Stimulated activated effector memory CD8-positive, alpha-beta T cell treated with anti-CD3 and anti-CD28 coated beads, Interleukin-12 subunit alpha, Interleukin-12 subunit beta, amount 100 ng/mL, for 72 hours (primary cell): ENCODE data around the gene EPHB4.

Experiments used
- ATAC-seq: fragments of 150-1000 bp; cut with Tn5 transposase; 2 replicates; pipeline ENCODE4 v1.10.0; 2021
- DNase-seq, 2 donors: peaks; one replicate each; pipeline ENCODE4 v3.0.0; 2021 to 2022; ENCODE audit warnings: low spot score in 2 of 2
- H3K27ac Mint-ChIP-seq: one replicate; pipeline ENCODE4 v1.8.0; 2022; ENCODE audit warnings: mild to moderate bottlenecking, mixed read lengths
- H3K36me3 Mint-ChIP-seq: one replicate; pipeline ENCODE4 v1.8.0; 2022; ENCODE audit warnings: mild to moderate bottlenecking, mixed read lengths
- H3K4me1 Mint-ChIP-seq: one replicate; pipeline ENCODE4 v1.8.0; 2022; ENCODE audit warnings: mixed read lengths
- H3K4me3 Mint-ChIP-seq: one replicate; pipeline ENCODE4 v1.8.0; 2022; ENCODE audit warnings: mild to moderate bottlenecking, mixed read lengths
- H3K9me3 Mint-ChIP-seq: one replicate; pipeline ENCODE4 v1.8.0; 2022; ENCODE audit warnings: mixed read lengths

EPHB4 gene

DNA sequence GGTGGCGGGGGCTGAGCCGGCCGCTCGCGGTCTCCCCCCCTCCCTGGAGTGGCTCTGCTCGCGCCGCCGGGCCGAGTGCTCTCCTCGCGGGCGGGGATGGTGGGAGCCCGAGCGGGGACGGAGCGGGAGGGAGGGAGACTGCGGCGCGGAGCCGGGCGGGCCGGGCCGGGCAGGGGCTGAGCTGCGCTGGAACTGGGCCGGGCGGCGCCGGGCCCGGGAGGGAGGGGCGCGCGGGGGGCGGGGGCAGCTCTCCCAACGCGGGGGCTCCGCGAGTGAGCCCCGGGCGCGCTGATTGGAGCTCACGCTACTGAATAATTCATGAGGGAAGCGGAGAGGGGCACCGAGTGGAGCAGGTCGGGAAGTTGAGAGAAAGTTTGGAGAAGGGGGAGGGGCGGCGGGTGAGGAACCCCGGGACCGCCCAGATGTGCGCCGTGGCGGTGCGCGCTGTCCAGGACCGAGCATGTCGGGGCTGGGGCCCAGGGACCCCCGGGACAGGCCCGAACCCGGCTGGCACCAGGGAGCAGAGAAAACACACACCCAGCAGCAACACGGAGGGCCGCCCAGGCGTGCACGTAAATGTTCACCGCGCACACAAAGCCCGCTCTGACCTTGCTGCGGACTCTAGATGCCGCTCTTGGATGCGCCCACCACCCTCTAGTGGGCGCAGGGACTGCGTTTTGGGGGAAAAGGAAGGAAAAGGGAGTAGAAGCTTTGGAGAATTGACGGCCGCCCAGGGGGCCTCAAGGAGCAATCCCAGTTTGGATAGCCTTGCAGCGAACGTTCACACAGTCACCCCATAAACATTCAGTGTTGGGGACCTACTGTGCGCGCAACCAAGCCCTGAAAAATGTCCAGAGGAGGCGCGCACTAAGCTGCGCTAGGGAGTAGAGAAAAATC is at the start of gene EPHB4:
EPHB4 (minus strand) TSS at position 194 of the 897 bp plus-strand sequence. CDS start 493 bp downstream, outside the sequence.
- DNase-seq (no peak), ATAC-seq (peak; percentile 31)
- no peaks in the 10 kb centered on the region for H3K36me3 Mint-ChIP-seq
- peaks cover 23% of the 10 kb centered on the region for H3K4me1 Mint-ChIP-seq
- no peak within 1 kb of the TSS for H3K27ac Mint-ChIP-seq
- no peaks in the 10 kb centered on the region for H3K9me3 Mint-ChIP-seq
- H3K4me3 Mint-ChIP-seq = peak within 1 kb of the TSS; percentile 61

DNA sequence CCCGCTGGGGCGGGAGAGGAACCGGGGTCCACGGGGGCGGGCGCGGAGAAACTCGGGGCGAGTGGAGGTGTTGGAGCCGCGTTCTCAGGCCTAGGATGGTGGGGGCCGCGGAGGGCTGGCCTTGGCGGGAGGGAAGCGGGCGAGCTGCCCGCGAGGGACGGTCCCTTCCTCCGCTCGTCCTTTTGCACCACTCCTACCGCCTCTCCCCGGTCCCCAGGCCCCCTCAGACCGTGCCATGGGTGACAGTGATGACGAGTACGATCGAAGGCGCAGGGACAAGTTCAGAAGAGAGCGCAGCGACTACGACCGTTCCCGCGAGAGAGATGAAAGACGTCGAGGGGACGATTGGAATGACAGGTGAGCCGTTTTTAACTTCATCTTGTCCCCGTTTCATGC is 48.0 kb upstream of the EPHB4 start:
- Mint-ChIP-seq H3K9me3 (no peaks in the 10 kb centered on the region), H3K27ac (peak overlapping the region; percentile 99), H3K4me1 (peaks cover 50% of the 10 kb centered on the region), H3K36me3 (peaks cover 83% of the 10 kb centered on the region), H3K4me3 (peak overlapping the region; percentile 98)
- ATAC-seq (peak; percentile 71), DNase-seq (no peak)

DNA sequence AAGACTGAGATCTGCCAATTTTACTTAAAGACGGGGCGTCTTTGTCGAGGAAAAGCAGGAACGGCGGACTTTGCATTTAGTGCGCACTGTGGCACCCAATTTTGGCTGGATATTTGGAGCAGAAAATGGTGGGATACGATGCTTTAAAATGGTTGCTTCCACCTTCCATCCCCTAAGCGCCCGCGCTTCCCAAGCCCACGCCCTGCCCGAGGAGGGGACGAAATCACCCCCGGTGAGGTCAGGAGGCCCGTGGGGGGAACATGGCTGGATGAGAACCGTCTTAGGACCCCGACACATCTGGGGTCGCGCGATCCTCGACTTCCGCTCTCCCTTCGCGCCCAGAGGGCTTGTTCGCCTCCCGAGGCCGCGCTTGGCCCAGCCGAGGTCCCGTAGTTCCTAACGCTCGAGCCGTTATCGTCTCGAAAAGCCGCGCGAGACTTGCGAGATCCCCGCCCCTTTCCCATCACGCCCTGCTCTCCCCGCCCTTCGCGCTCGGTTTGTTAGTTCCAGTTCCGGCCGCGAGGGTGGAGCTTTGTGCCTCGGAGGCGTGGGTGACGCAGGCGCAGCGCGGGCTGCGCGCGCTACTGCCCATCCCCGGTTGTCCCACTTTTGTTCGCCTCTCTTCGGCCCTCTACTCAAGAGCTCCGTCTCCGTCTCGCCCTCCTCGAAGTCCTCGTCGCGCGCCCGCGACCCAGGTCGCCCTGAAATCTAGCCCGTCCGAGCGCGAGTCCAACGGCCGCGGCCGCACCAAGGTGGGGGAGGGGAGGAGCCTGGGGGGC is 47.4 kb upstream of the EPHB4 start, which contains the start of gene SRRT:
SRRT (plus strand) TSS at position 527 of the 779 bp plus-strand sequence. CDS start 488 bp downstream, outside the sequence.
- ATAC-seq (peak; percentile 94), DNase-seq (peak; percentile 93 to 99)
- peak within 1 kb of the TSS; percentile 99 for H3K27ac Mint-ChIP-seq
- H3K9me3 Mint-ChIP-seq = no peaks in the 10 kb centered on the region
- H3K4me1 Mint-ChIP-seq = peaks cover 44% of the 10 kb centered on the region
- peaks cover 78% of the 10 kb centered on the region for H3K36me3 Mint-ChIP-seq
- H3K4me3 Mint-ChIP-seq = peak within 1 kb of the TSS; percentile 98

DNA sequence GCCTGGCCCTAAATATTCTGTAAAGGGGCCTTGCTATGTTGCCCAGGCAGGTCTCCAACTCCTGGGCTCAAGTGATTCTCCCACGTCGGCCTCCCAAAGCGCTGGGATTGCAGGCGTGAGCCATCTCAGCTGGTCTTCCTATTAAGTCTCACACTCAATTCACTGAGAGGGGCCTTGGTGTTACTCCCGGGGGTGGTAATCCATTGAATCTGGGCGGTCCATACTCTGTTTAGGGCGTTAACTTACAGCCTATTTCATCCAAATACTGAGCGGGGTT is 46.9 kb upstream of the EPHB4 start:
- DNase-seq (no peak), ATAC-seq (no peak)
- Mint-ChIP-seq H3K36me3 (peaks cover 72% of the 10 kb centered on the region), H3K9me3 (no peaks in the 10 kb centered on the region), H3K4me1 (peaks cover 39% of the 10 kb centered on the region), H3K4me3 (peak overlapping the region; percentile 98), H3K27ac (peak overlapping the region; percentile 99)

DNA sequence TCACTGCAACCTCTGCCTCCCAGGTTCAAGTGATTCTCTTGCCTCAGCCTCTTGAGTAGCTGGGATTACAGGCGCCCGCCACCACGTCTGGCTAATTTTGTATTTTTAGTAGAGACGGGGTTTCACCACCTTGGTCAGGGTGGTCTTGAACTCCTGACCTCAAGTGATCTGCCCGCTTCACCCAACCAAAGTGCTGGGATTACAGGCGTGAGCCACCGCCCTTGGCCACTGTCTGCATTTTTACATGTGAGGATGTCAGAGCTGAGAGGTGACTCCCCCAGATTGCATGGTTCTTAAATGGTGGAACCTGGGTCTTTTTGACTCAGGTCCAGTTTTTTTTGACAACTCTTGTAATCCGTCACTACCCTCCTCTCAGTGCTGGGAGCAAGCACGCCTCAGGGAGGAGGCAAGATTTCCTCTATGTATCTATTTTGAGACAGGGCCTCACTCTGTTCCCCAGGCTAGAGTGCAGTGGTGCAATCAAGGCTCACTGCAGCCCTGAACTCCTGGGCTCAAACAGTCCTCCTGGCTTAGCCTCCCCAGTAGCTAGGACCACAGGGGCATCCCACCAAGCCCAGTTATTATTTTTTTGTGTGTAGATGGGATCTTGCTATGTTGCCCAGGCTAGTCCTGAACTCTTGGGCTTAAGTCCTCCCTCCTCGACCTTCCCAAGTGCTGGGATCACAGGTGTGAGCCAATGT is 46.4 kb upstream of the EPHB4 start:
- DNase-seq (no peak), ATAC-seq (no peak)
- Mint-ChIP-seq H3K27ac (peak overlapping the region; percentile 99), H3K4me1 (peaks cover 36% of the 10 kb centered on the region), H3K9me3 (no peaks in the 10 kb centered on the region), H3K36me3 (peaks cover 67% of the 10 kb centered on the region), H3K4me3 (peak overlapping the region; percentile 98)

DNA sequence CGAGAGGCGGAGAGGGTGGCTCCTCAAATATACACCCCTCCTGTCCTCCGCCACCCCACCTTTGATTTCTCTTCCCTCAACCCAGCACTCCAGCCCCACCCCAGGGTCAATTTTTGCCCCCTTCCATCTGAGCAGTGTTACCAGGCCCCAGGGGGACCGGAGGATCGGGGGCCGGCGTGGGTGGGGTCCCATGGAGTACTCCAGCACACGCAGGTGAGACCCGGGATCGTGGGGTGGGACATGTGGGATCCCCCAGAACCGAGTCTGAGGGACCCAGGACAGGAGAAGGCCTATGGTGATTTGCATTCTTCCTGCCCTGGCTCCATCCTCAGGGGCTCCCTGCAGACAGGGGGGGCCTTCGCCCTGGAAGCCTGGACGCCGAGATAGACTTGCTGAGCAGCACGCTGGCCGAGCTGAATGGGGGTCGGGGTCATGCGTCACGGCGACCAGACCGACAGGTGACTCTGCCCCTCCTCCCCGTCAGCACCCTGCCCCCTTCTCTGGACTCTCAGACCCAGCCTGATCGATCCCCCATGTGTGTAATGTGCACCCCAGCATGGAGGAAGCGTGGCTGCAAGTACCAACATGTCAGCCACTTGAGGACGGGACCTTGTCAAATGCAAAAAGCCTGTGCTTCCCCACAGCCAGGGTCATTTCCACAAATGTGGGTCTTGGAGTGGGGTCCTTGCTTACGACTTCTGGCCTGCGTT is 40.6 kb upstream of the EPHB4 start:
- Mint-ChIP-seq H3K27ac (peak overlapping the region; percentile 95), H3K36me3 (peaks cover 43% of the 10 kb centered on the region)
- no peak for ATAC-seq

DNA sequence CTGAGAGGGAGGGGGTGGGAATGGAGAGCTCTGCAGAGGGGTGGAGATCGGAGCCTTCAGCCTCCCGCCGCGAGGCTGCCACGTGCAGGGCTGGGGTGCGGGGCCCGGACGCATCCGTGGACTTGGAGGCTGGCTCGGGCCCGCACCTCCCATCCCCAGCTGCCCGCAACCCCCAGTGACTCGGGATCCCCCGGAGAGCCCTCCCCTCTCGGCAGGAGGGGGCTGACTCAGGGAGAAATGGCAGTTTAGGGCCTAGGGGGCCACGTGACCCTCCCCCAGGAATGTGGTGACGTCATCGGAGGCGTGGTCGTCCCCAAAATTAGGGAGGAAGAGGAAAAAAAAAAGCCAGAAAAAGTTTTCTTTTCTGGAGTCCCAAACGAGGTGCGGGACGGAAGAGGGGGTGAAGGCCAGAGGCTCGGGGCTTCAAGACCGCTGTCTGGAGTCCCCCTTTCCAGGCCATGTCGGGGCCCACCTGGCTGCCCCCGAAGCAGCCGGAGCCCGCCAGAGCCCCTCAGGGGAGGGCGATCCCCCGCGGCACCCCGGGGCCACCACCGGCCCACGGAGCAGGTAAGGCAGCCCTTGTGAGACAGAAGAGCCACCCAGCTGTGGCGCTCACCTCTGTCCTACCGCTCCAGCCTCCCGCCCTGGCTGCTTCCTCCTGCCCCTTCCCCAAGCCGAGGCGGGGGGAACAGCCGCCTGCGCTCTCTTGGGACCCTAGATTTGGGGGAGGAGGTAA is 39.9 kb upstream of the EPHB4 start, which contains the start of gene TRIP6:
TRIP6 (plus strand) TSS at position 348 of the 736 bp plus-strand sequence; CDS start at position 459, 111 bp downstream.
- Mint-ChIP-seq H3K4me3 (peak within 1 kb of the TSS; percentile 80), H3K27ac (peak within 1 kb of the TSS; percentile 95), H3K36me3 (peaks cover 43% of the 10 kb centered on the region), H3K4me1 (peaks cover 6% of the 10 kb centered on the region), H3K9me3 (no peaks in the 10 kb centered on the region)
- DNase-seq = peak in 1 of 2 donors; percentile 73
- peak; percentile 69 for ATAC-seq

More for the DNA sequence above, 40.6 kb upstream of the EPHB4 start:
- H3K4me1 Mint-ChIP-seq = peaks cover 6% of the 10 kb centered on the region
- H3K9me3 Mint-ChIP-seq = no peaks in the 10 kb centered on the region
- H3K4me3 Mint-ChIP-seq = peak overlapping the region; percentile 80
- DNase-seq = no peak

DNA sequence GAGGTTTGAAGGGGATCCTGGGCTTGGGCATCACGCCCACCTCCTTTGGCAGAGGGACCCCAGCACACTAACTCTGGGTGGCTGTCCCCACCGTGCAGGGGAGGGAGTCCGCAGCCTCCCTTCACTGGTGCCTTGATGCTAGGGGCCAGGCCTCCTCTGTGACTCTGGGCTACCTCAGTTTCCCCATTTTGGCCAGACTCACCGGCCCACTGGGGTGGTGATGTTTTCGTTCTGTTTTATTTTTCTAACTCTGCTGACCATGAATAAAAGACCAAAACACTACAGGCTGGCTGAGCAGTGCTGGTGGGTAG is 39.4 kb upstream of the EPHB4 start:
- H3K36me3 Mint-ChIP-seq = peaks cover 44% of the 10 kb centered on the region
- no peak for DNase-seq
- H3K9me3 Mint-ChIP-seq = no peaks in the 10 kb centered on the region
- peak overlapping the region; percentile 80 for H3K4me3 Mint-ChIP-seq
- ATAC-seq = no peak
- peaks cover 6% of the 10 kb centered on the region for H3K4me1 Mint-ChIP-seq
- peak overlapping the region; percentile 95 for H3K27ac Mint-ChIP-seq

DNA sequence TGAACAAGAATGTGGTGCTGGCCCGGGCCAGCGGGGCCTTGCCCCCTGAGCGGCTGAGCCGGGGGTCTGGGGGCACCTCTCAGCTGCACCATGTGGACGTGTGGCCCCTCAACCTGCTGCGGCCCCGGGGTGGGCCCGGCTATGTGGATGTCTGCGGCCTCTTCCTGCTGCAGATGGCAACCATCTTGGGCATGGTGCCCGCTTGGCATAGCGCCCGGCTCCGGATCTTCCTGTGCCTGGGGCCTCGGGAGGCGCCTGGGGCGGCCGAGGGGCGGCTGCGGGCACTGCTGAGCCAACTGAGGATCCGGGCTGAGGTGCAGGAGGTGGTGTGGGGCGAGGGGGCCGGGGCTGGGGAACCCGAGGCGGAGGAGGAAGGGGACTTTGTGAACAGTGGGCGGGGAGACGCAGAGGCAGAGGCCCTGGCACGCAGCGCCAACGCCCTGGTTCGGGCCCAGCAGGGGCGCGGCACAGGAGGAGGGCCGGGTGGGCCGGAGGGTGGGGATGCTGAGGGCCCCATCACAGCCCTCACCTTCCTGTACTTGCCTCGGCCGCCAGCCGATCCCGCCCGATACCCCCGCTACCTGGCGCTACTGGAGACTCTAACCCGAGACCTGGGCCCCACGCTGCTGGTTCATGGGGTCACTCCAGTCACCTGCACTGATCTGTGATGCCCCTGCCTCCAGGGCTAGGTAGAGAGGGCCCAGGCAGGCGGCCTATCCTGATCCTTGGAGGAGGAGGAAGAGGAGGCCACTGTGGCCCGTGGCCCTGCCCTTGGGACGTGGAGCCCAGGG is 38.8 kb upstream of the EPHB4 start:
- H3K4me1 Mint-ChIP-seq = peaks cover 6% of the 10 kb centered on the region
- DNase-seq = no peak

DNA sequence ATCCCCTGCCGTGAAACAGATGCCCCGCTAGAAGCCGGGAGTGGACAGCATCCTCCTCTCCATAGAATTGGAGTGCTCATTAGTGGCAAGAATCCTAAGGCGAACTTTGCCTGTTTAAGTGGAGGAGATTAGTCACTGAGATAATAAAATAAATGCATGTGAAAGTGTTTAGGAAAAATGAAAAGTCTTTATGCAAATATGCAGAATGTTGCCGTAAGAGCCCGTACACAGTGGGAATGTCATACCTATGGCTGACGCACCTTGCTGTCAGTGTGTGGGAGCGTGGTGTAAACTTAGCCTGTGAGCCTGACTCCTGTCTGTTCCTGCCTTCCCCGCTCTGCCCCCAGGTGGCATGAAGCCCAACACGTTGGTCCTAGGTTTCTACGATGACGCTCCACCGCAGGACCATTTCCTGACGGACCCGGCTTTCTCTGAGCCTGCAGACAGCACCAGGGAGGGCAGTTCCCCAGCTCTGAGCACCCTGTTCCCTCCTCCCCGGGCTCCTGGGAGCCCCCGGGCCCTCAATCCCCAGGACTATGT is 38.1 kb upstream of the EPHB4 start:
- no peak overlapping the region for H3K27ac Mint-ChIP-seq
- H3K4me1 Mint-ChIP-seq = peaks cover 6% of the 10 kb centered on the region
- DNase-seq = no peak
- H3K36me3 Mint-ChIP-seq = peaks cover 48% of the 10 kb centered on the region
- no peak overlapping the region for H3K4me3 Mint-ChIP-seq
- H3K9me3 Mint-ChIP-seq = no peaks in the 10 kb centered on the region
- ATAC-seq = no peak

More for the DNA sequence above, 38.8 kb upstream of the EPHB4 start:
- Mint-ChIP-seq H3K4me3 (peak overlapping the region; percentile 80), H3K36me3 (peaks cover 41% of the 10 kb centered on the region), H3K9me3 (no peaks in the 10 kb centered on the region), H3K27ac (peak overlapping the region; percentile 95)
- ATAC-seq = no peak

DNA sequence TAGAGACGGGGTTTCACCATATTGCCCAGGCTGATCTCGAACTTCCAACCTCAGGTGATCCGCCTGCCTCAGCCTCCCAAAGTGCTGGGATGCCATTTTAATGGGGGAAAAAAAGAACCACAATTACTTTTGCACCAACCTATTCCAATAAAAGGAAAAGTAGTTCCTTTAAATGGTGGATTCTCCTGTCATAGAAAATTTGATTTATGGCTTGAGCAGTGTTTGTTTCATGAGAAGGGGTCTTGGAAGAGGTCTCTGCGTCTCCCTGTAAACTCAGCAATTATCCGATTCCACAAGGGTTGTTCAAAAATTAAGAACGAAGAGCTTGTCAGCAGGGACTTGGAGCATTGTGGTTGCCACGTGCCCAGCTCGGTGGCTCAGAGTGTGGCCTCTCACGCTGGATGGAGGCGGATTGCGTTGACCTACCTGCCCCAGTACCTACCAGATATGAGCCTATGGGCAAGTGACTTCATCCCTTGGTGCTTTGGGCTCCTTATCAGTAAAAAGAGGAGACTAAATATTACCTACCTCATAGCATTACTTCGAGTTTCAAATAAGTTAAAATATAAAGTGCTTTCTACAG is 37.0 kb upstream of the EPHB4 start:
- no peak for DNase-seq
- H3K9me3 Mint-ChIP-seq = no peaks in the 10 kb centered on the region
- no peak overlapping the region for H3K4me3 Mint-ChIP-seq
- H3K36me3 Mint-ChIP-seq = peaks cover 58% of the 10 kb centered on the region
- H3K4me1 Mint-ChIP-seq = peaks cover 6% of the 10 kb centered on the region
- ATAC-seq = no peak
- H3K27ac Mint-ChIP-seq = no peak overlapping the region

DNA sequence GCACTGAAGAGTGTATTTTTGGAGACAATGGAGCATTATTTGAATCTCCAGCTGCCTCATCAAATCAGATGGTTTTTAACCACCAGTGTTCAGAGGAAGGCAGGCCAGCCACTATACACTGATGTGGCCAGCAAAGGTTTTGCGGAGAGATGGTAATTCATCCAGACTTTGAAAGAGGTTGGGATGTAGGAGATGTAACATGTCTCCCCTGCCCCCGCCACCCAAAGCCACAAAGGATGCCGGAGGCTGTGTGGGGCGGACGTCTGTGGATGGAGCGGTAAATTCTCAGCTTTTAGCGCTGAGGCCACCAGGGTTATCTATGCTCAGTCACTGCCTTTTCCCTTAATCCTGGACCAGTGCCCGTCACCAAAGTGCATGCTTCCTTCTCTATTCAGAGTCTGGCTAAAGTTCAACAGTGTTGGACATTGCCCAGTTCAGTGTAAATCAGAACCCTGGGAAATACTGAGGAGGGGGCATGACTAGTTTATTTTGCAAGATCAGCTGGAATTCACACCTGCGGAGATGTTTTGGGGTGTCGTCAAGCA is 36.2 kb upstream of the EPHB4 start:
- Mint-ChIP-seq H3K36me3 (peaks cover 65% of the 10 kb centered on the region), H3K27ac (no peak overlapping the region), H3K9me3 (no peaks in the 10 kb centered on the region), H3K4me3 (no peak overlapping the region), H3K4me1 (peaks cover 6% of the 10 kb centered on the region)
- DNase-seq (no peak), ATAC-seq (no peak)

DNA sequence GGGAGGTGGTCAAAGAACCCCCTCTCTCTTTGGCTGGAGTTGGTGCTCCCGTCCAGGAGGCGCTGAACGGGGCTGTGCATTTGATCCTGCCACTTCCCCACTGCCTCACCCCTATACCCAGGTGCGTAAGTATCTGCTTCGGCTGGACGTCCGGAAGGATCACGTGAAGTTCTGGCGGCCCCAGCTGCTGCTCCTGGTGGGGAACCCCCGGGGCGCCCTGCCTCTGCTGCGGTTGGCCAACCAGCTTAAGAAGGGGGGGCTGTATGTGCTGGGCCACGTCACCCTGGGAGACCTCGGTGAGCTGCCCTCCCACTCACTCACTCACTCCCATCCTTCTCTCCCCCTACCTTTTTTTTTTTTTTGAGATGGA is 34.3 kb upstream of the EPHB4 start:
- Mint-ChIP-seq H3K4me1 (peaks cover 6% of the 10 kb centered on the region), H3K4me3 (no peak overlapping the region), H3K9me3 (no peaks in the 10 kb centered on the region), H3K27ac (no peak overlapping the region), H3K36me3 (peaks cover 71% of the 10 kb centered on the region)
- DNase-seq (no peak), ATAC-seq (no peak)
